Ovary (tissue), 9 donors: ENCODE data around the gene IFITM10. TPM values are rescaled to one million over a fixed set of nuclear protein-coding genes. Genes with fewer than 3 reads are reported as not detected.

Source experiments
- DNase-seq, 5 donors: peaks; one replicate each; pipeline ENCODE4 v3.0.0-alpha.2; 2019 to 2020
- H3K27ac ChIP-seq, 2 donors: fragments of 200-600 bp; one replicate each; pipeline versions ENCODE4 v1.5.1 to v1.8.0; 2019 to 2022
- H3K27me3 ChIP-seq: fragments of 200-600 bp; one replicate; pipeline ENCODE4 v1.8.0; 2022
- H3K36me3 ChIP-seq: fragments of 200-600 bp; sonication (generic); one replicate; pipeline ENCODE4 v1.5.1; 2019
- H3K4me1 ChIP-seq: one replicate; pipeline ENCODE4 v1.8.1; 2013; ENCODE audit warnings: mild to moderate bottlenecking, moderate library complexity; ENCODE audit not compliant: insufficient read depth
- H3K4me3 ChIP-seq: fragments of 200-600 bp; sonication (generic); one replicate; pipeline ENCODE4 v1.5.1; 2017
- H3K9me3 ChIP-seq, 2 donors: fragments of 200-600 bp in 1 of 2; sonication (generic) in 1 of 2; one replicate each; pipeline versions ENCODE4 v1.5.1 to v1.8.1; 2013 to 2019; ENCODE audit warnings: mild to moderate bottlenecking in 1 of 2, moderate library complexity in 1 of 2
- EP300 ChIP-seq: sonication (generic); formaldehyde crosslinking; IDR thresholded peaks from one replicate; pipeline ENCODE4 v1.6.1; 2017; ENCODE audit warnings: antibody characterized with exemption
- POLR2A ChIP-seq: fragments of 450-650 bp; IDR thresholded peaks from one replicate; pipeline ENCODE4 v1.6.1; 2017; ENCODE audit warnings: antibody characterized with exemption, mild to moderate bottlenecking, moderate library complexity
- WGBS, 3 donors: extraction: QIAGEN DNeasy Blood & Tissue Kit in 1 of 3; methylation state at CpG; one replicate each; pipeline versions ENCODE4 v1.1.5 to v1.1.7; 2013 to 2017; 5-methylcytosine and 5-hydroxymethylcytosine counted together
- intact Hi-C, 4 donors: fragments of 100-400 bp; cut with DNase I; formaldehyde crosslinking; loops; one replicate each; pipeline versions ENCODE4 v1.11.0 to v1.15.1; 2022 to 2023
- polyA plus RNA-seq, 2 donors: library from polyadenylated mRNA; stranded (reverse); fragments of 200-250 nt in 1 of 2; fragments of 350-450 nt in 1 of 2; fragmentation: Illumina TruSeq in 1 of 2; extraction: RNeasy Lipid Tissue Mini Kit (QIAGEN cat#74804) in 1 of 2; gene quantifications; one replicate each; pipeline ENCODE4 v1.2.3, GENCODE V29; 2013 to 2014
- total RNA-seq, 7 donors: library from RNA; depleted of rRNA in 2 of 7; stranded (reverse); fragments of >200 nt in 2 of 7; fragmentation: NEBNext Ultra II Directional in 3 of 7; extraction: Animal tissue kit (Norgen Biotek cat#: 25700) in 3 of 7; gene quantifications; one replicate each; pipeline versions ENCODE4 v1.1.0 to v1.2.4, GENCODE V29; 2016 to 2023
- TF ChIP-seq, protein P1 (sequence below), 3 donors: fragments of 450-650 bp in 2 of 3; fragments of 200-600 bp in 1 of 3; IDR thresholded peaks; one replicate each; pipeline versions ENCODE4 v1.5.1 to v1.8.0; 2016 to 2022; ENCODE audit warnings: antibody characterized with exemption in 3 of 3, mild to moderate bottlenecking in 1 of 3
- donor health status: DM: no; HTN: no; CAD: no; lungs with moderate emphysema.
- donor health status: DM: no; HTN: no; CAD: no.
- donor health status: Bipolar disorder and iron deficiency.
- donor health status: DM: yes; HTN: yes; CAD: no.
- donor health status: DM: no; HTN: no; CAD: no.
- donor health status: DM: yes; HTN: yes; CAD: no.

The IFITM10 gene
- total and polyA plus RNA-seq, 9 donors: 0.15 to 3.6 (median 0.97) TPM

DNA sequence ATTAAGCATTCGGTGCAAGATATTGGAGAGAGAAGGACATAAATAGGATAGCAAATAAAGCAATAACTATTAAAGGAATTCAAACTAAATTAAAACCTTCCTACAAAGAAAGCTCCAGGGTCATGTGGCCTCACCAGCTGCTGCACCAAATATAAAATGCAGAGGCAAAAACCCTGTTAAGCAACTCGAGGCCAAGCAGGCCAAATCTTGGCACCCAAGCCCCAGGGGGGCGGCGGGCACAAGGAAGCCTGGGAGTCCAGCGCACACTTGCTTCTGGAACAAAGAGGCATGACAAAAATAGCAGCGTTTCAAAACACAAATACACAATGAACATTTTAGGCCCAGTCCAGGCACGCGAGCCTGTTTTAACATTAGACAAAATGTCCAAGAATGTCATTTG, 32.6 kb downstream of the IFITM10 start:
- 52 to 70% (median 57%) methylated on average over 8 of the region's 8 CpGs for WGBS, 3 donors

DNA sequence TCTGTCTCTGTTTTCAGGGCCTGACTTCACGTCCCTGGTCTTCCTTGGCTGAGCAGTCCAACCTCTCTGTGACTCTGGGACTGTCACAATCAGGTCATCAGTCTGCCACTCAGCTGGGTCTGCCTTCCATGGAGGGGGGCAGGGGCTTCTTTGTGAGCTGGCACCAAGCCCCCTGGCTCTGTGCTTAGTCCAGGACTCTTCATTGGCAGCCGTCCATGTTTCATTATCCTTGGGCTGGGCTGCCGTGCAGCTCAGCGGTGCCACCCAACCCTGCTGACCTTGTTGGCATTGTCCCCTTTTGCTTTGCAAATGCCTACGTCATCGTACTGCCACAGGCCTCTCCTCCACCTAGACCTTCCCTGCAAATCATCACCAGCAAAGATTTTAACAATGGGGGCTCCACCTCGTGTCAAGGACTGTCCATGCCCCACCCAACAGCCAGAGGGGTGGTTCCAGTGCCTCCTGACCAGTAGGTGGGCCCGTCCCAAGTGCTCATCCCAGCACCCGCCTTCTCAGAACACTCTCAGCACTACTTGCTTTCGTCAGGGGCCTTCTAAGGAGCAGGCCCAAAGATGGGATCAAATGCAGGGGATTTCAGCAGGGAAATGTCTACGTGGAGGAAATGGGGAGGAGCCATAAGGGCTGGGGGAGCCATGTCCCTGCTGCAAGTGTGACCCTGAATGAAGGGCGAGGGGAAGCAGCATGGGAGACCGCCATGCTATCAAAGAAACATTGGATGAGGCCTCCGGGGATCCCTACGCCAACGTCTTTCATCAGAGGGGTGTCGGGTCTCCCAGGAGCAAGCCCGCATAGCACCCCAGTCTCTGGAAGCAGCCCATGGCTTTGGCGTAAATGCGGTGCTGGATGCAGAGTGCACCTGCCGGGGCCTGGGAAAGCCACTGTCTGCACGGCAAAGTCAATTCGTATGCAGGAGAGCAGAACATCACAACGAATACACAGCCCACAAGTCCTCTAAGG, 35.2 kb downstream of the IFITM10 start:
- Histone ChIP-seq H3K36me3 (no peaks in the 10 kb centered on the region), H3K27me3 (no peaks in the 10 kb centered on the region), H3K9me3 (no peaks in the 10 kb centered on the region), H3K4me3 (no peak overlapping the region), H3K27ac (no peak overlapping the region), H3K4me1 (no peaks in the 10 kb centered on the region)
- 76 to 84% (median 82%) methylated on average over 24 of the region's 24 CpGs for WGBS, 3 donors
- TF ChIP-seq EP300 (no peak), POLR2A (no peak)
- TF ChIP-seq, protein P1, sequence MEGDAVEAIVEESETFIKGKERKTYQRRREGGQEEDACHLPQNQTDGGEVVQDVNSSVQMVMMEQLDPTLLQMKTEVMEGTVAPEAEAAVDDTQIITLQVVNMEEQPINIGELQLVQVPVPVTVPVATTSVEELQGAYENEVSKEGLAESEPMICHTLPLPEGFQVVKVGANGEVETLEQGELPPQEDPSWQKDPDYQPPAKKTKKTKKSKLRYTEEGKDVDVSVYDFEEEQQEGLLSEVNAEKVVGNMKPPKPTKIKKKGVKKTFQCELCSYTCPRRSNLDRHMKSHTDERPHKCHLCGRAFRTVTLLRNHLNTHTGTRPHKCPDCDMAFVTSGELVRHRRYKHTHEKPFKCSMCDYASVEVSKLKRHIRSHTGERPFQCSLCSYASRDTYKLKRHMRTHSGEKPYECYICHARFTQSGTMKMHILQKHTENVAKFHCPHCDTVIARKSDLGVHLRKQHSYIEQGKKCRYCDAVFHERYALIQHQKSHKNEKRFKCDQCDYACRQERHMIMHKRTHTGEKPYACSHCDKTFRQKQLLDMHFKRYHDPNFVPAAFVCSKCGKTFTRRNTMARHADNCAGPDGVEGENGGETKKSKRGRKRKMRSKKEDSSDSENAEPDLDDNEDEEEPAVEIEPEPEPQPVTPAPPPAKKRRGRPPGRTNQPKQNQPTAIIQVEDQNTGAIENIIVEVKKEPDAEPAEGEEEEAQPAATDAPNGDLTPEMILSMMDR (IDR thresholded peaks at IDR 0.05): no peak
- intact Hi-C loops: no loop called here
- no peak for DNase-seq

More for the DNA sequence above, 32.6 kb downstream of the IFITM10 start:
- H3K36me3 ChIP-seq: no peaks in the 10 kb centered on the region
- H3K9me3 ChIP-seq: no peaks in the 10 kb centered on the region
- TF ChIP-seq POLR2A (no peak), EP300 (no peak)
- TF ChIP-seq, protein P1 (IDR thresholded peaks at IDR 0.05): no peak
- H3K27me3 ChIP-seq: no peaks in the 10 kb centered on the region
- intact Hi-C loops: no loop called here
- DNase-seq: no peak
- H3K27ac ChIP-seq: no peak overlapping the region
- H3K4me1 ChIP-seq: no peaks in the 10 kb centered on the region
- no peak overlapping the region for H3K4me3 ChIP-seq

DNA sequence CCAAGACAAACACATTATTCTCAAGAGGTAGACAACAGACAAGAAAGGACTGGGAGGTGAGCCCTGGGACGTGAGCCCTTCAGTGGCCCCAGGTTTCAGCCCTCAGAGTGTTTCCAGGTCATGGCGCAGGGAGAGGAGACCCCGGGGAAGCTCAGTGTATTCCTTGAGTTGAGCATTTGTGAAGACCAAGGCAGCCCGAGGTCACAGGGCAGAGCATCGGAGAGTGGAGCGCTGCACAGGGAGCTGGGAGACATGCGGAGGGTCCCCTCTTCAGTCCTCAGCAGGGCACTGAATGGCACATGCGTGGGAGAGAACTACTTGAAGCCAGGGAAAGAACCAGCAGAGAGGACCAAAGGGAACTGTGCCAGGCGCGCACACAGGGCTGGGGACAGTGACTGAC, 41.7 kb downstream of the IFITM10 start:
- H3K4me3 ChIP-seq: no peak overlapping the region
- H3K9me3 ChIP-seq: no peaks in the 10 kb centered on the region
- no peaks in the 10 kb centered on the region for H3K27me3 ChIP-seq
- WGBS, 3 donors: 85 to 89% (median 87%) methylated on average over 10 of the region's 10 CpGs
- TF ChIP-seq POLR2A (no peak), EP300 (no peak)
- TF ChIP-seq, protein P1 (IDR thresholded peaks at IDR 0.05): no peak
- no peak overlapping the region for H3K27ac ChIP-seq
- H3K36me3 ChIP-seq: no peaks in the 10 kb centered on the region
- no peaks in the 10 kb centered on the region for H3K4me1 ChIP-seq
- intact Hi-C loops: no loop called here
- DNase-seq: no peak

DNA sequence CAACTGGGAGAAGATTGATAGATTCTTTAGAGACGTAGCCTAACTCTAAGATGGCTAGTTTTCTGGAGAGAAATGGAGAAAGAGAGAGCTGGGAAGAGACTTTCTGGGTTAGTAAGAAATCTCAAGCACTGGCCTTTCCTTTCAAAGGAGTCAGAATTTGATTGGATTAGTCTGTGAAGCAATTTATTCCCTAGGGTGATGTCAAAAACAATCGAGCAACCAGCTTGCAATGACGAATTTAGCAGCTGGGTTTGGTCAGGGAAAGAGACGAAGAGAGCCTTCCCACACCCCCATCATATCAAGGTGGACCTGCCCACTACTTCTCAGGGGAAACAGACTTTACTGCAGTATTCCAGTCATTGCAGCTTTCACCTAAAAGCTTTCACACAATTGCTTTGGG, 42.6 kb downstream of the IFITM10 start:
- 14 to 36% (median 36%) methylated on average over 4 of the region's 4 CpGs for WGBS, 3 donors
- TF ChIP-seq POLR2A (no peak), EP300 (no peak)
- TF ChIP-seq, protein P1 (IDR thresholded peaks at IDR 0.05): no peak

More for the DNA sequence above, 42.6 kb downstream of the IFITM10 start:
- no peaks in the 10 kb centered on the region for H3K4me1 ChIP-seq
- H3K27ac ChIP-seq: no peak overlapping the region
- intact Hi-C loops: no loop called here
- H3K27me3 ChIP-seq: no peaks in the 10 kb centered on the region
- DNase-seq: no peak
- no peaks in the 10 kb centered on the region for H3K9me3 ChIP-seq
- no peak overlapping the region for H3K4me3 ChIP-seq
- H3K36me3 ChIP-seq: no peaks in the 10 kb centered on the region
